B cell (primary cell): ENCODE measurements around the gene ZC2HC1B. TPM values are rescaled to one million over a fixed set of nuclear protein-coding genes. Genes with fewer than 3 reads are reported as not detected.

Experiments
- ATAC-seq: fragments of 200-7000 bp; cut with Tn5 transposase; one replicate; pipeline ENCODE4 v1.10.0; 2021; ENCODE audit warnings: low read depth, mild to moderate bottlenecking, moderate number of reproducible peaks, moderate library complexity
- CTCF ChIA-PET: fragments of 350-600 bp; sonication (Branson Sonifier 250); formaldehyde crosslinking; loops from one replicate; lab custom pipeline; 2021; ENCODE audit warnings: antibody characterized with exemption, inconsistent platforms; lab: Charles Lee
- POLR2A ChIA-PET: fragments of 350-600 bp; sonication (Branson Sonifier 250); formaldehyde crosslinking; loops from one replicate; lab custom pipeline; 2021; ENCODE audit warnings: antibody characterized with exemption; lab: Charles Lee
- DNase-seq: peaks from one replicate; pipeline ENCODE4 v3.0.0; 2013
- H2AFZ ChIP-seq: 2 replicates; pipeline ENCODE4 v1.6.1; 2012; ENCODE audit warnings: mild to moderate bottlenecking, low read depth, low read length; ENCODE audit not compliant: insufficient read depth, poor library complexity, severe bottlenecking
- H3K27ac ChIP-seq, 2 donors: 1 replicate in 1 of 2; 2 replicates in 1 of 2; pipeline ENCODE4 v1.5.1; 2012 to 2013; ENCODE audit warnings: low read length in 2 of 2, mild to moderate bottlenecking in 2 of 2, moderate library complexity in 1 of 2
- H3K27me3 ChIP-seq, 4 experiments: fragments of 200-600 bp in 1 of 4; sonication (generic) in 1 of 4; replicated peaks in 1 of 4; 1 replicate in 2 of 4; 2 replicates in 2 of 4; pipeline versions ENCODE4 v1.6.1 to v1.7.0; 2013 to 2016; ENCODE audit warnings: low read length in 3 of 4, mild to moderate bottlenecking in 2 of 4, mixed read lengths in 1 of 4, moderate library complexity in 1 of 4; ENCODE audit not compliant: insufficient read depth in 4 of 4, control insufficient read depth in 3 of 4; ENCODE audit errors: control extremely low read depth in 1 of 4
- H3K36me3 ChIP-seq, 2 experiments: replicated peaks in 1 of 2; 1 replicate in 1 of 2; 2 replicates in 1 of 2; pipeline versions ENCODE4 v1.6.1 to v1.7.1; 2013; ENCODE audit warnings: low read length in 1 of 2; ENCODE audit not compliant: insufficient read depth in 2 of 2, control insufficient read depth in 1 of 2; ENCODE audit errors: control extremely low read depth in 1 of 2, extremely low read depth in 1 of 2
- H3K4me1 ChIP-seq, 2 donors: fragments of 200-600 bp in 1 of 2; sonication (generic) in 1 of 2; 1 replicate in 1 of 2; 2 replicates in 1 of 2; pipeline versions ENCODE4 v1.5.1 to v1.6.1; 2013 to 2017; ENCODE audit warnings: low read length in 2 of 2; ENCODE audit not compliant: control insufficient read depth in 2 of 2, insufficient read depth in 2 of 2
- H3K4me2 ChIP-seq: replicated peaks from 2 replicates; pipeline ENCODE3; 2012; ENCODE audit warnings: mild to moderate bottlenecking, low read depth, low read length; ENCODE audit not compliant: poor library complexity, severe bottlenecking
- H3K4me3 ChIP-seq, 5 experiments: fragments of 200-600 bp in 1 of 5; sonication (generic) in 1 of 5; 1 replicate in 3 of 5; 2 replicates in 2 of 5; pipeline versions ENCODE4 v1.5.1 to v1.7.0; 2011 to 2016; ENCODE audit warnings: low read length in 4 of 5, mild to moderate bottlenecking in 4 of 5, low read depth in 2 of 5, control low read depth in 1 of 5, moderate library complexity in 1 of 5; ENCODE audit not compliant: insufficient read depth in 1 of 5; ENCODE audit errors: control extremely low read depth in 1 of 5, extremely low read depth in 1 of 5
- H3K79me2 ChIP-seq: fragments of 200-600 bp; sonication (generic); one replicate; pipeline ENCODE4 v1.6.0; 2016; ENCODE audit warnings: low read length; ENCODE audit not compliant: control insufficient read depth, insufficient read depth
- H3K9ac ChIP-seq: fragments of 200-600 bp; sonication (generic); 2 replicates; pipeline ENCODE4 v1.6.1; 2017; ENCODE audit warnings: mild to moderate bottlenecking, low read length, moderate library complexity
- H3K9me3 ChIP-seq, 3 donors: one replicate each; pipeline versions ENCODE4 v1.6.1 to v1.7.1; 2013; ENCODE audit warnings: low read length in 2 of 3; ENCODE audit not compliant: control insufficient read depth in 2 of 3, insufficient read depth in 1 of 3; ENCODE audit errors: control extremely low read depth in 1 of 3
- H4K20me1 ChIP-seq: 2 replicates; pipeline ENCODE4 v1.6.0; 2012; ENCODE audit warnings: mild to moderate bottlenecking, low read length; ENCODE audit not compliant: insufficient read depth, control insufficient read depth, poor library complexity, severe bottlenecking
- H3K27ac Mint-ChIP-seq: one replicate; pipeline ENCODE4 v1.8.0; 2021; ENCODE audit warnings: mixed read lengths
- H3K27me3 Mint-ChIP-seq: one replicate; pipeline ENCODE4 v1.8.0; 2021; ENCODE audit warnings: mixed read lengths
- H3K4me1 Mint-ChIP-seq: one replicate; pipeline ENCODE4 v1.8.0; 2021; ENCODE audit warnings: mixed read lengths
- H3K4me3 Mint-ChIP-seq: one replicate; pipeline ENCODE4 v1.8.0; 2021; ENCODE audit warnings: mixed read lengths
- H3K9me3 Mint-ChIP-seq: one replicate; pipeline ENCODE4 v1.8.0; 2022; ENCODE audit warnings: mixed read lengths; ENCODE audit not compliant: insufficient read depth
- EZH2 ChIP-seq: IDR thresholded peaks from 2 replicates; pipeline ENCODE4 v1.6.1; 2012; ENCODE audit warnings: borderline replicate concordance, low read depth, mild to moderate bottlenecking, moderate library complexity, low read length; ENCODE audit not compliant: insufficient read depth, poor library complexity, severe bottlenecking
- WGBS: methylation state at CpG from one replicate; pipeline ENCODE4 v1.1.5; 2013; ENCODE audit warnings: missing lambda C conversion rate; ENCODE audit not compliant: insufficient coverage; 5-methylcytosine and 5-hydroxymethylcytosine counted together
- intact Hi-C: fragments of 100-400 bp; cut with micrococcal nuclease; formaldehyde crosslinking; loops from one replicate; pipeline ENCODE4 v1.10.0; 2022
- polyA plus RNA-seq: library from polyadenylated mRNA; depleted of rRNA; stranded (reverse); fragments of >200 nt; gene quantifications from 2 replicates; pipeline ENCODE4 v1.2.3, GENCODE V29; 2012
- total RNA-seq, 2 donors: library from RNA; stranded (reverse); fragments of 120-200 nt in 1 of 2; gene quantifications; 1 replicate in 1 of 2; 2 replicates in 1 of 2; pipeline versions ENCODE4 v1.2.3 to v1.2.4, GENCODE V29; 2013 to 2022
- TF ChIP-seq, protein P1 (sequence below): fragments of 200-600 bp; IDR thresholded peaks from one replicate; pipeline ENCODE4 v1.8.0; 2022; ENCODE audit warnings: antibody characterized with exemption, mild to moderate bottlenecking

Gene ZC2HC1B
- total and polyA plus RNA-seq, 2 donors (not counting 1 experiment from before 2014, with no cell fraction given), result 0.51 to 0.84 TPM

DNA sequence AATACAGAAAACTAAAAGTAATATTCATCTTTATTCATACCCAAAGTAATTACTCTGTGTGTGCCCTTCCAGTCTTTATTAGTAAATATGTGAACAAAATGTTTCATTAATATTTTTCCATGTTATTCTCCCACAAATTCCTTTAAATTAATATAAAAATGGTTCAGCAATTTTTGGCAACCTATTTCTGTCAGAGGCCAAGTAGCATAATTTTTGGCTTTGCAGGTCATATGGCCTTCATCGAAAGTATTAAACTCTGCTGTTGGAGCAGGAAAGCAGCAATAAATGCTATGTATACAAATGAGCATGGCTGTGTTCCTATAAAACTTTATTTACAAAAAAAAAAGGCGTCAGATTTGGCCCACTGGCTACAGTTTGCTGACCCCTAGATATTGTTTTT, 16.1 kb downstream of the ZC2HC1B start:
- Histone ChIP-seq H2AFZ (no peak overlapping the region), H3K27ac (no peak overlapping the region), H3K4me2 (no peak overlapping the region), H3K79me2 (no peaks in the 10 kb centered on the region), H3K9me3 (peaks cover 0 to 11% (median 0%) of the 10 kb centered on the region in 3 donors), H3K4me3 (no peak overlapping the region), H3K9ac (no peak overlapping the region), H4K20me1 (no peaks in the 10 kb centered on the region), H3K4me1 (no peaks in the 10 kb centered on the region), H3K36me3 (no peaks in the 10 kb centered on the region), H3K27me3 (no peaks in the 10 kb centered on the region)
- DNase-seq (no peak), ATAC-seq (no peak)
- TF ChIP-seq, protein P1, sequence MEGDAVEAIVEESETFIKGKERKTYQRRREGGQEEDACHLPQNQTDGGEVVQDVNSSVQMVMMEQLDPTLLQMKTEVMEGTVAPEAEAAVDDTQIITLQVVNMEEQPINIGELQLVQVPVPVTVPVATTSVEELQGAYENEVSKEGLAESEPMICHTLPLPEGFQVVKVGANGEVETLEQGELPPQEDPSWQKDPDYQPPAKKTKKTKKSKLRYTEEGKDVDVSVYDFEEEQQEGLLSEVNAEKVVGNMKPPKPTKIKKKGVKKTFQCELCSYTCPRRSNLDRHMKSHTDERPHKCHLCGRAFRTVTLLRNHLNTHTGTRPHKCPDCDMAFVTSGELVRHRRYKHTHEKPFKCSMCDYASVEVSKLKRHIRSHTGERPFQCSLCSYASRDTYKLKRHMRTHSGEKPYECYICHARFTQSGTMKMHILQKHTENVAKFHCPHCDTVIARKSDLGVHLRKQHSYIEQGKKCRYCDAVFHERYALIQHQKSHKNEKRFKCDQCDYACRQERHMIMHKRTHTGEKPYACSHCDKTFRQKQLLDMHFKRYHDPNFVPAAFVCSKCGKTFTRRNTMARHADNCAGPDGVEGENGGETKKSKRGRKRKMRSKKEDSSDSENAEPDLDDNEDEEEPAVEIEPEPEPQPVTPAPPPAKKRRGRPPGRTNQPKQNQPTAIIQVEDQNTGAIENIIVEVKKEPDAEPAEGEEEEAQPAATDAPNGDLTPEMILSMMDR, result no peak
- no peak for TF ChIP-seq EZH2
- H3K4me1 Mint-ChIP-seq, result no peaks in the 10 kb centered on the region
- POLR2A ChIA-PET, result no interaction called here
- H3K27ac Mint-ChIP-seq, result no peak overlapping the region
- intact Hi-C loops, result no loop called here
- H3K4me3 Mint-ChIP-seq, result no peak overlapping the region
- CTCF ChIA-PET, result no interaction called here
- H3K27me3 Mint-ChIP-seq, result no peaks in the 10 kb centered on the region
- WGBS, result 100% methylated on average over 1 of the region's 2 CpGs
- peaks cover 2% of the 10 kb centered on the region for H3K9me3 Mint-ChIP-seq

DNA sequence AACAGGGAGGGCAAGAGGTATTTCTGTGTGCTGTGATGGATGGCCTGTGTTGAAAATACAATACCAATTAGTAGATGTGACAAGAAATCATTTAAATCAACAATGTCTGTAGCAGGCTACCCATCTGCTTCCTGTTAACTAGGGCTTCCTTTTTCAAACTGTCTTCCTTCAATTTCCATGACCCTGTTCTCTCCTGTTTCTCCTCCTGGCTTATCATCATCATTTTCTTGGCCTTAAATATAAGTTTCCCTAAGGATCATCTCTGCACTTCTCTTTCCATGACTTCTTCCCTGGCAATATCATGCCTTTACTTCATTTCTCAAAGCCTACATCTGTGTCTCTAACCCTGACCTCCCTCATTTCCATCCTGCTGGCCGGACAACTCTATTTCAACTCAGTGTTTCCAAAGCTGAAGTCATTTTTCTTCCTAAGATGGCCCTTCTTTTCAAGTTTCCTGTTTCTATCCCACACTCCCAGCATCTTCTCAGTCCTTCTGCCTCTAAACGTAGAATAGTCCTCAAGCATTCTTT, 18.2 kb downstream of the ZC2HC1B start:
- intact Hi-C loops, result no loop called here
- Mint-ChIP-seq H3K4me1 (no peaks in the 10 kb centered on the region), H3K27me3 (no peaks in the 10 kb centered on the region), H3K27ac (no peak overlapping the region), H3K9me3 (no peaks in the 10 kb centered on the region), H3K4me3 (no peak overlapping the region)
- Histone ChIP-seq H3K79me2 (no peaks in the 10 kb centered on the region), H3K4me2 (no peak overlapping the region), H3K9me3 (peaks cover 0 to 7% (median 0%) of the 10 kb centered on the region in 3 donors), H3K9ac (no peak overlapping the region), H3K27me3 (no peaks in the 10 kb centered on the region), H3K4me1 (no peaks in the 10 kb centered on the region), H4K20me1 (no peaks in the 10 kb centered on the region), H2AFZ (no peak overlapping the region), H3K27ac (no peak overlapping the region), H3K36me3 (peaks cover 0 to 4% of the 10 kb centered on the region in 2 experiments), H3K4me3 (no peak overlapping the region)
- no peak for ATAC-seq
- no peak for DNase-seq
- 100% methylated on average over 2 of the region's 2 CpGs for WGBS
- CTCF ChIA-PET, result no interaction called here
- POLR2A ChIA-PET, result no interaction called here
- TF ChIP-seq EZH2, result no peak
- TF ChIP-seq, protein P1, result no peak
